Spleen (tissue), 11 donors: ENCODE data around the gene WRAP73. TPM values are rescaled to one million over a fixed set of nuclear protein-coding genes. Genes with fewer than 3 reads are reported as not detected.

Experiments used
- DNase-seq: peaks from one replicate; pipeline ENCODE4 v3.0.0-alpha.2; 2020
- H3K27ac ChIP-seq, 8 donors: fragments of 200-600 bp; sonication (generic) in 7 of 8; 1 replicate in 4 of 8; 2 replicates in 4 of 8; pipeline versions ENCODE4 v1.5.0 to v1.8.0; 2016 to 2021; ENCODE audit warnings: inconsistent platforms in 4 of 8, mild to moderate bottlenecking in 4 of 8, moderate library complexity in 1 of 8
- H3K27me3 ChIP-seq, 7 donors: fragments of 200-600 bp; sonication (generic) in 6 of 7; replicated peaks in 1 of 7; 1 replicate in 4 of 7; 2 replicates in 3 of 7; pipeline versions ENCODE4 v1.5.0 to v1.8.0; 2016 to 2021; ENCODE audit warnings: inconsistent platforms in 3 of 7, mild to moderate bottlenecking in 1 of 7
- H3K36me3 ChIP-seq, 6 donors: fragments of 200-600 bp; sonication (generic) in 5 of 6; 1 replicate in 4 of 6; 2 replicates in 2 of 6; pipeline versions ENCODE4 v1.5.0 to v1.8.0; 2016 to 2021; ENCODE audit warnings: inconsistent platforms in 2 of 6
- H3K4me1 ChIP-seq, 6 donors: fragments of 200-600 bp; sonication (generic) in 5 of 6; 1 replicate in 3 of 6; 2 replicates in 3 of 6; pipeline versions ENCODE4 v1.5.0 to v1.8.0; 2016 to 2021; ENCODE audit warnings: inconsistent platforms in 3 of 6
- H3K4me3 ChIP-seq, 8 donors: fragments of 200-600 bp; sonication (generic) in 7 of 8; 1 replicate in 4 of 8; 2 replicates in 4 of 8; pipeline versions ENCODE4 v1.5.0 to v1.8.0; 2016 to 2021; ENCODE audit warnings: inconsistent platforms in 4 of 8, mild to moderate bottlenecking in 4 of 8, moderate library complexity in 2 of 8
- H3K9me3 ChIP-seq, 8 donors: fragments of 200-600 bp; sonication (generic) in 7 of 8; 1 replicate in 4 of 8; 2 replicates in 4 of 8; pipeline versions ENCODE4 v1.5.0 to v1.8.0; 2016 to 2021; ENCODE audit warnings: inconsistent platforms in 4 of 8
- CTCF ChIP-seq, 11 experiments: fragments of 200-600 bp in 7 of 11; fragments of 450-650 bp in 4 of 11; sonication (generic) in 4 of 11; IDR thresholded peaks in 8 of 11; conservative IDR thresholded peaks in 3 of 11; 1 replicate in 7 of 11; 2 replicates in 4 of 11; pipeline versions ENCODE4 v1.4.0 to v1.8.0; 2016 to 2021; ENCODE audit warnings: antibody characterized with exemption in 11 of 11, inconsistent platforms in 4 of 11, mild to moderate bottlenecking in 1 of 11
- POLR2A ChIP-seq, 3 donors: fragments of 450-650 bp; IDR thresholded peaks; one replicate each; pipeline ENCODE4 v1.5.1; 2017; ENCODE audit warnings: antibody characterized with exemption in 3 of 3, mild to moderate bottlenecking in 1 of 3
- POLR2AphosphoS5 ChIP-seq, 3 donors: sonication (generic); formaldehyde crosslinking; IDR thresholded peaks; one replicate each; pipeline ENCODE4 v1.5.1; 2017; ENCODE audit warnings: antibody characterized with exemption in 3 of 3
- WGBS, 5 donors: extraction: QIAGEN DNeasy Blood & Tissue Kit in 3 of 5; methylation state at CpG; one replicate each; pipeline versions ENCODE4 v1.1.5 to v1.1.7; 2013 to 2018; 5-methylcytosine and 5-hydroxymethylcytosine counted together
- intact Hi-C: fragments of 100-400 bp; cut with DNase I; formaldehyde crosslinking; loops from one replicate; pipeline ENCODE4 v1.15.0; 2023; ENCODE audit warnings: low total_unique reads
- polyA plus RNA-seq, 3 donors: library from polyadenylated mRNA; stranded (reverse); fragments of 200-250 nt; gene quantifications; one replicate each; pipeline ENCODE4 v1.2.1, GENCODE V29; 2013
- total RNA-seq, 7 donors: library from RNA; depleted of rRNA in 3 of 7; stranded (reverse); fragments of >200 nt in 3 of 7; fragmentation: NEBNext Ultra II Directional in 4 of 7; extraction: Animal tissue kit (Norgen Biotek cat#: 25700) in 4 of 7; gene quantifications; one replicate each; pipeline versions ENCODE4 v1.1.0 to v1.2.1, GENCODE V29; 2016 to 2021
- donor health status: healthy with polysubstance abuse.
- donor health status: DM: no; HTN: no; CAD: no; lungs with moderate emphysema.
- donor health status: DM: no; HTN: no; CAD: no.
- donor health status: Bipolar disorder and iron deficiency.
- donor health status: healthy.
- donor health status: DM: no; HTN: no; CAD: no.
- donor health status: DM: yes; HTN: yes; CAD: no.

Gene WRAP73
- total and polyA plus RNA-seq, 10 donors = 20.1 to 28.3 (median 25.3) TPM

DNA sequence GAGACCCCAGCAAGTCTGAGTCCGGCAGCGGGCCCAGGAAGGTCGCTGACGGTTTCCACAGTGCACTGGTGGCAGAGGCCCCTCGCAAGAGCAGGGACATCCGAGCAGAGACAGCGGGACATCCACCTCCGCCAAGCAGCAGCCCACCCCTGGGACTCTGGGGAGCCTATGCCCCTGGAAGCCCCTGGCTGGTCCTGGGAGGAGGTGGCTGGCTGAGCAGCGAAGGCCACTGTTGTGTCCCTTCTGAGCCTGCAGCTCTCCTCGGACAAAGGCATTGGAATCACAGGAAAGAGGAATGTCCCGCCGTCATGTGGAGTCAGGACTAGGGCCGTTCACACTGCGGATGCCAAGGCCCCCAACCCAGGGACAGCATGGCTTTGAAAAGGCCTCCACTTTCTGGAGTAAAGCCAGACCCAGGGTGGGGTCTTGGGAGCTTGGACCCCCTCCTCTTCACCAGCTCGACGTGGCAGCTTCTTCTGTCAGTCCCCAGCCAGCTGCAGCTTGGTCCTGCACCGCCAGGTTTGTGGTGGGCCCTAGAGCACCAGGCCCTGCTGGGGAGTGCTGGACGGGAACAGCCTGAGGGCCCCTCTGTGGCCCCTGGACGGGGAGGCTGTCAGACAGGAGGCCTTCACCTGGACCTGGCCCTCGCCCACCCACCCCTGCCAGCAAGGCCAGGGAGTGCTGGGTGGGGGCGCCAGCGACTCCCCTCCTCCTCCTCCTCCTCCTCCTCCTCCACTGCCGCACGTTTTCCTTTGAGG is 40.0 kb downstream of the WRAP73 start:
- Histone ChIP-seq H3K36me3 (no peaks in the 10 kb centered on the region), H3K27ac (no peak overlapping the region), H3K27me3 (peaks cover 3 to 83% (median 33%) of the 10 kb centered on the region in 7 donors), H3K4me1 (peaks cover 10 to 37% (median 27%) of the 10 kb centered on the region in 6 donors), H3K9me3 (no peaks in the 10 kb centered on the region), H3K4me3 (peak overlapping the region in 1 of 8 donors; percentile 75)
- intact Hi-C loops = no loop called here
- WGBS, 5 donors = 44 to 52% (median 49%) methylated on average over 8 to 24 of the region's 24 CpGs
- no peak for DNase-seq
- no peak for TF ChIP-seq POLR2AphosphoS5 (IDR thresholded peaks at IDR 0.05)
- no peak for TF ChIP-seq POLR2A (IDR thresholded peaks at IDR 0.05)
- TF ChIP-seq CTCF (IDR thresholded peaks at IDR 0.05 in 8 of 11, conservative IDR thresholded peaks at IDR 0.05 in 3 of 11) = no peak

- DNase-seq = no peak
- Histone ChIP-seq H3K36me3 (no peaks in the 10 kb centered on the region), H3K9me3 (no peaks in the 10 kb centered on the region), H3K4me1 (peaks cover 10 to 37% (median 27%) of the 10 kb centered on the region in 6 donors), H3K27me3 (peaks cover 3 to 83% (median 33%) of the 10 kb centered on the region in 7 donors), H3K4me3 (no peak overlapping the region), H3K27ac (no peak overlapping the region)
- intact Hi-C loops = no loop called here
- no peak for TF ChIP-seq POLR2A (IDR thresholded peaks at IDR 0.05)
- no peak for TF ChIP-seq POLR2AphosphoS5 (IDR thresholded peaks at IDR 0.05)
- TF ChIP-seq CTCF (IDR thresholded peaks at IDR 0.05 in 8 of 11, conservative IDR thresholded peaks at IDR 0.05 in 3 of 11) = no peak
- 50 to 67% (median 56%) methylated on average over 14 to 22 of the region's 22 CpGs for WGBS, 5 donors
Observed at GRCh38 chr1:3609016-3609768, 40.7 kb downstream of the WRAP73 start.

DNA sequence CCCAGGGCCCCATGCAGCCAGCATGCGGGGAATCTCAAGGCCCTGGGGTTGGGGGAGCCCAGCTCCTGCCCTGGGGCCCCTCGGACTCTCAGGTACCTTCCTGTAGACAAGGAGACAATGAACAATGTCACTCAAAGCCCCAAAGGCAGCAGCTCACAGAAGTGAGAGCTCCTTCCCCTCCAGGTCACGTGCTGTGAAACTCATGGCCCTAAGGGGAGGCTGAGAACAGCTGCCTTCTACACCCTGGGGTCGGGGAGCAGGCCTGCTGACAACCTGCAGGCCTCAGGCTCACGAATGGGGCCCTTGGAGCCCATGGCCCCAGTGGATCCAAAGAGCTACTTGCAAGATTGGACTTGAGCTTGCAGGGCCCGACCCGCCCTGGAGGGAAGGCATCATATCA is 41.7 kb downstream of the WRAP73 start:
- TF ChIP-seq CTCF (IDR thresholded peaks at IDR 0.05 in 8 of 11, conservative IDR thresholded peaks at IDR 0.05 in 3 of 11) (no peak), POLR2A (IDR thresholded peaks at IDR 0.05) (no peak), POLR2AphosphoS5 (IDR thresholded peaks at IDR 0.05) (no peak)
- H3K27me3 ChIP-seq = peaks cover 3 to 77% (median 33%) of the 10 kb centered on the region in 7 donors
- H3K27ac ChIP-seq = no peak overlapping the region
- no peak for DNase-seq
- H3K9me3 ChIP-seq = no peaks in the 10 kb centered on the region
- WGBS, 5 donors = 81 to 89% (median 83%) methylated on average over 2 to 7 of the region's 7 CpGs
- no peak overlapping the region for H3K4me3 ChIP-seq
- H3K4me1 ChIP-seq = peaks cover 10 to 38% (median 27%) of the 10 kb centered on the region in 6 donors
- H3K36me3 ChIP-seq = no peaks in the 10 kb centered on the region
- intact Hi-C loops = no loop called here

GRCh38 chr1:3607703-3608065 is 42.2 kb downstream of the WRAP73 start:
- 87 to 96% (median 92%) methylated on average over 14 to 18 of the region's 18 CpGs for WGBS, 5 donors
- DNase-seq = no peak
- intact Hi-C loops = no loop called here

More at GRCh38 chr1:3607703-3608065, 42.2 kb downstream of the WRAP73 start:
- no peak for TF ChIP-seq POLR2AphosphoS5 (IDR thresholded peaks at IDR 0.05)
- Histone ChIP-seq H3K9me3 (no peaks in the 10 kb centered on the region), H3K36me3 (no peaks in the 10 kb centered on the region), H3K4me3 (no peak overlapping the region), H3K4me1 (peaks cover 10 to 43% (median 27%) of the 10 kb centered on the region in 6 donors), H3K27me3 (peaks cover 3 to 73% (median 33%) of the 10 kb centered on the region in 7 donors), H3K27ac (no peak overlapping the region)
